Calu3 (cell line): ENCODE measurements around the gene PDLIM1. TPM values are rescaled to one million over a fixed set of nuclear protein-coding genes. Genes with fewer than 3 reads are reported as not detected.
A peak's percentile ranks its signal among the peaks of the same experiment; 100 is the strongest.
"Not testable (repeated sequence)": the region's sequence is repeated elsewhere in the genome, so short reads cannot be mapped to it uniquely, and the experiment has no call there.

ENCODE experiments used
- BruUV-seq: library from RNA; stranded (reverse); fragments of 400-500 nt; replicated peaks from 2 replicates; lab custom pipeline; 2021; lab: Mats Ljungman, UMichigan
- CTCF ChIA-PET: fragments of 300-600 bp; sonication (Branson Sonifier 250); formaldehyde crosslinking; loops from one replicate; lab custom pipeline; 2022; ENCODE audit warnings: antibody characterized with exemption; lab: Charles Lee
- DNase-seq: peaks from one replicate; pipeline ENCODE4 v3.0.0; 2022
- H3K27ac Mint-ChIP-seq: one replicate; pipeline ENCODE4 v1.8.0; 2022; ENCODE audit warnings: mixed read lengths; ENCODE audit not compliant: unreplicated experiment
- H3K27me3 Mint-ChIP-seq: one replicate; pipeline ENCODE4 v1.8.0; 2022; ENCODE audit warnings: mixed read lengths; ENCODE audit not compliant: unreplicated experiment
- H3K36me3 Mint-ChIP-seq: one replicate; pipeline ENCODE4 v1.8.0; 2022; ENCODE audit warnings: mild to moderate bottlenecking, moderate library complexity, mixed read lengths; ENCODE audit not compliant: insufficient read depth, unreplicated experiment
- H3K4me1 Mint-ChIP-seq: one replicate; pipeline ENCODE4 v1.8.0; 2022; ENCODE audit warnings: mild to moderate bottlenecking, low read depth, mixed read lengths; ENCODE audit not compliant: unreplicated experiment
- H3K4me3 Mint-ChIP-seq: one replicate; pipeline ENCODE4 v1.8.0; 2022; ENCODE audit warnings: mild to moderate bottlenecking, low read depth, moderate library complexity, mixed read lengths; ENCODE audit not compliant: unreplicated experiment
- H3K9me3 Mint-ChIP-seq: one replicate; pipeline ENCODE4 v1.8.0; 2022; ENCODE audit warnings: low read depth, mixed read lengths; ENCODE audit not compliant: unreplicated experiment
- intact Hi-C: fragments of 100-400 bp; cut with micrococcal nuclease; formaldehyde crosslinking; loops from one replicate; pipeline ENCODE4 v1.10.0; 2022; ENCODE audit not compliant: unreplicated experiment
- total RNA-seq: library from RNA; stranded (reverse); gene quantifications from 2 replicates; pipeline ENCODE4 v1.2.3, GENCODE V29; 2022
- TF ChIP-seq, protein P1 (sequence below): fragments of 200-600 bp; IDR thresholded peaks from one replicate; pipeline ENCODE4 v1.8.0; 2022; ENCODE audit warnings: antibody characterized with exemption; ENCODE audit not compliant: unreplicated experiment

PDLIM1 gene
- total RNA-seq, 1 experiment from 2014 or later = 49.7 TPM

DNA sequence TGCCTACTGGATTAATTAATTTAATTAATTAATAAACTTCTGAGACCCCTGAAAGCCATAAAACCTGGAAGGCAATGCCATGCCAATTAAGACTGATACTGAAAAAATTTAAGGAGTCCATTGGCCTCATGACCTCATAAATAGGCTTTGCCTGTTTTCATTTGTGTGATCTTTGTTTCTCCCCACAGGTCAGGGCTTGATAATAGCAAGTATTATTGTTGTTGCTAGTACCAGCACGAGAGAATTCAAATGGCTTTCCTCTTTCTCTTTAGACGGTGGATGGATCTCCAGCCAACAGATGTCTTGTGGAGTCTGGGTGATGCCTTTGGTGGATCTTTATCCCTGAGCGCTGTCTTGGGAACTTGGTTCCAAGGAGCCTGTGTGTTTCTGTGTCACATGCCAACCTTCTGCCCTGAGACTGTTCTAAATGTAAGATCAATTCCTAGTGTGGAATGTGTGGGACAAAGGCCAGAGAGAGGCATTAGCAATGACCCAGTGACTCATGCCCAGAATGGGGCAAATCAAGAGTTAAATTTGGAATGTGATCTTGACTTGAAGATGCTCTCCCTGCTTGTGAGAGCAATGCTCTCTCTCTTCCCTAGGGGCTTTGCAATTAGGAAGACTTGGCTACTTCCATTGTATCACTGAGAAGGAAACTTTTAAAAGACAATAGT, 79.1 kb downstream of the PDLIM1 start:
- no peak overlapping the region for H3K4me3 Mint-ChIP-seq
- BruUV-seq = no TSS peak
- no peaks in the 10 kb centered on the region for H3K36me3 Mint-ChIP-seq
- H3K9me3 Mint-ChIP-seq = no peaks in the 10 kb centered on the region
- no peak for DNase-seq
- no peak overlapping the region for H3K27ac Mint-ChIP-seq
- TF ChIP-seq, protein P1, sequence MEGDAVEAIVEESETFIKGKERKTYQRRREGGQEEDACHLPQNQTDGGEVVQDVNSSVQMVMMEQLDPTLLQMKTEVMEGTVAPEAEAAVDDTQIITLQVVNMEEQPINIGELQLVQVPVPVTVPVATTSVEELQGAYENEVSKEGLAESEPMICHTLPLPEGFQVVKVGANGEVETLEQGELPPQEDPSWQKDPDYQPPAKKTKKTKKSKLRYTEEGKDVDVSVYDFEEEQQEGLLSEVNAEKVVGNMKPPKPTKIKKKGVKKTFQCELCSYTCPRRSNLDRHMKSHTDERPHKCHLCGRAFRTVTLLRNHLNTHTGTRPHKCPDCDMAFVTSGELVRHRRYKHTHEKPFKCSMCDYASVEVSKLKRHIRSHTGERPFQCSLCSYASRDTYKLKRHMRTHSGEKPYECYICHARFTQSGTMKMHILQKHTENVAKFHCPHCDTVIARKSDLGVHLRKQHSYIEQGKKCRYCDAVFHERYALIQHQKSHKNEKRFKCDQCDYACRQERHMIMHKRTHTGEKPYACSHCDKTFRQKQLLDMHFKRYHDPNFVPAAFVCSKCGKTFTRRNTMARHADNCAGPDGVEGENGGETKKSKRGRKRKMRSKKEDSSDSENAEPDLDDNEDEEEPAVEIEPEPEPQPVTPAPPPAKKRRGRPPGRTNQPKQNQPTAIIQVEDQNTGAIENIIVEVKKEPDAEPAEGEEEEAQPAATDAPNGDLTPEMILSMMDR = no peak
- H3K4me1 Mint-ChIP-seq = peaks cover 8% of the 10 kb centered on the region
- H3K27me3 Mint-ChIP-seq = no peaks in the 10 kb centered on the region
- CTCF ChIA-PET = no interaction called here
- intact Hi-C loops = no loop called here

DNA sequence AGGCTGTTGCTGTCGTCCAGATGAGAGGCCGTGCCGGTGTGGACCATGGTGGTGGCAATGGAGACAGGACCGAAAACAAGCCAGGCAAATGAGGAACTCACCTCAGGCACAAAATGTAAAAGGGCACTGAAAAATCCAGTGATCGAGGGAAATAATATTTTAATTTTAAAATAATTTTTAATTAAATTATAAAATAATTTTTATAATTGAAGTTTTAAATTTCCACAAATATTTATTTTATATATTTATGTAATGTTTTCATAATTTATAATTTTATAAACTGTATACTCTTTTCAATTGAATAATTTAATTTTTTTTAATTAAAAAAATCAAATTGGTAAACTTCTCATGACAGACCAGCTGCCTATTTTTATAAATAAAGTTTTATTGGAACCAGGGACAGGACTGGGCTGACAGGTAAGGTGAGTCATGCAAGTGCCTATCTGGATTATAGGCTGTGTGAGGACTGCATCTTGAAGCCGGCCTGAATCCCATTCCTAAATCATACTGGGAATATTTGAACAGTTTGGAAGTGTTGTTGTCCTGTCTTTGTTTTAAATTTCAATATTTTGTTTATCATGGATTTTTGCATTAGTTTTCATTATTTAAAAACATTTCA, 81.2 kb downstream of the PDLIM1 start:
- Mint-ChIP-seq H3K27ac (no peak overlapping the region), H3K9me3 (no peaks in the 10 kb centered on the region), H3K27me3 (no peaks in the 10 kb centered on the region), H3K36me3 (no peaks in the 10 kb centered on the region), H3K4me3 (no peak overlapping the region), H3K4me1 (peaks cover 8% of the 10 kb centered on the region)
- TF ChIP-seq, protein P1 = no peak
- intact Hi-C loops = no loop called here
- no peak for DNase-seq
- no TSS peak for BruUV-seq
- CTCF ChIA-PET = interaction anchor here (0.7 kb wide), 1 partner anchor 447 kb away, joined by 3 read pairs; no protein-coding TSS in a partner anchor

DNA sequence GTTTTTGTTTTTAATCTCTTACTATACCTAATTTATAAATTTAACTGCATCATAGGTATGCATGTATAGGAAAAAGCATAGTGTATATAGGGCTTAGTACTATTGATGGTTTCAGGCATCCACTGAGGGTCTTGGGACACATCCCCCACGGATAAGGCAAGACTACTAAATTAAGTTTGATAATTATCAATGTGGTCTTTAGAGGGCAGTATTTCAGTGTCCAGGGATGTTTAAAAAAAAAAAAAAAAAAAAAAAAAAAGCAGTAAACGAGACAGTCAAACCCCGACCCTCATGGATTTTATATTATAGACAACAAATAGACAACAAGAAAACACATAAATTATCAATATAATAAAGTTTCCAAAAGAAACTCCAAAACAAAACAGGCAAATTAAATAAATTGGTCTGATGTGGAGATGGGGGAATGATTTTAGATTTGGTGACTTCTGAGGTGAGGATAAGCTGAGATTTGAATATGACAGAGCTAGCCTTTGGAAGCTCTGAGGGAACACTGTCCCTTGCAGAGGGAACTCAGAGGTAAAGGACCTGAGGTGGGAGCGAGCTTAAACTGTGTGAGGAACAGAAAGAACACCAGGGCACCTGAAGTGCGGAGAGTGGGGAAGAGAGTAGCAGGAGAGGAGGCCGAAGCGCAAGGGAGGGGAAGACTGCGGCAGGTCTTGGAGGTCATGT, 82.0 kb downstream of the PDLIM1 start:
- Mint-ChIP-seq H3K27ac (peak overlapping the region; percentile 52), H3K27me3 (no peaks in the 10 kb centered on the region), H3K36me3 (no peaks in the 10 kb centered on the region), H3K4me3 (no peak overlapping the region), H3K4me1 (peaks cover 8% of the 10 kb centered on the region), H3K9me3 (no peaks in the 10 kb centered on the region)
- CTCF ChIA-PET = interaction anchor here (0.7 kb wide), 2 partner anchors 70 to 448 kb away, joined by 3 to 5 read pairs; no protein-coding TSS in a partner anchor
- TF ChIP-seq, protein P1 = no peak
- intact Hi-C loops = no loop called here
- BruUV-seq = no TSS peak
- no peak for DNase-seq

DNA sequence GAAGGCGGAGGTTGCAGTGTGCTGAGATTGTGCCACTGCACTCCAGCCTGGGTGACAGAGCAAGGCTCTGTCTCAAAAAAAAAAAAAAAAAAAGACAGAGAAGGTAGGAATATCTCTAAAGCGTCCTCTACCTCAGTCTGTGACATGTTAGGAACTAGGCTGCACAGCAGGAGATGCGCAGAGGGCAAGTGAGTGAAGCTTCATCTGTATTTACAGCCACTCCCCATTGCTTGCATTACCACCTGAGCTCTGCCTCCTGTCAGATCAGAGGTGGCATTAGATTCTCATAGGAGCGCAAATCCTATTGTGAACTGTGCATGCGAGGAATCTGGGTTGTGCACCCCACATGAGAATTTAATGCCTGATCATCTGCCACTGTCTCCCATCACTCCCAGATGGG, 87.9 kb downstream of the PDLIM1 start:
- DNase-seq, H3K9me3 Mint-ChIP-seq, H3K4me1 Mint-ChIP-seq, H3K36me3 Mint-ChIP-seq, H3K4me3 Mint-ChIP-seq, intact Hi-C loops, BruUV-seq, H3K27ac Mint-ChIP-seq, H3K27me3 Mint-ChIP-seq: not testable (repeated sequence)
- CTCF ChIA-PET = interaction anchor here (1.0 kb wide), 1 partner anchor 205 kb away, joined by 3 read pairs; no protein-coding TSS in a partner anchor
